Psoas muscle (tissue), 8 donors: ENCODE measurements around the gene GFRA1. TPM values are rescaled to one million over a fixed set of nuclear protein-coding genes. Genes with fewer than 3 reads are reported as not detected.

Source experiments
- ATAC-seq, 4 donors: fragments of 200-7000 bp; cut with Tn5 transposase; one replicate each; pipeline ENCODE4 v1.9.1; 2020; ENCODE audit warnings: moderate library complexity in 3 of 4, mild to moderate bottlenecking in 2 of 4
- DNase-seq, 2 donors: peaks; one replicate each; pipeline ENCODE4 v3.0.0-alpha.2; 2020
- H3K27ac ChIP-seq: fragments of 200-600 bp; one replicate; pipeline ENCODE4 v1.8.0; 2022
- H3K27me3 ChIP-seq, 3 donors: fragments of 200-600 bp in 1 of 3; one replicate each; pipeline versions ENCODE4 v1.6.1 to v1.8.0; 2013 to 2022; ENCODE audit warnings: low read length in 2 of 3, mild to moderate bottlenecking in 2 of 3, moderate library complexity in 1 of 3; ENCODE audit not compliant: insufficient read depth in 3 of 3
- H3K36me3 ChIP-seq, 2 donors: fragments of 200-600 bp in 1 of 2; one replicate each; pipeline versions ENCODE4 v1.6.1 to v1.8.0; 2013 to 2022; ENCODE audit warnings: low read depth in 1 of 2, mild to moderate bottlenecking in 1 of 2, moderate library complexity in 1 of 2; ENCODE audit not compliant: insufficient read depth in 1 of 2
- H3K4me1 ChIP-seq: fragments of 200-600 bp; one replicate; pipeline ENCODE4 v1.8.0; 2022
- H3K4me3 ChIP-seq: fragments of 200-600 bp; one replicate; pipeline ENCODE4 v1.8.0; 2022; ENCODE audit warnings: mild to moderate bottlenecking
- H3K9me3 ChIP-seq: fragments of 200-600 bp; one replicate; pipeline ENCODE4 v1.8.0; 2022
- WGBS, 3 donors: extraction: QIAGEN DNeasy Blood & Tissue Kit; methylation state at CpG; one replicate each; pipeline versions ENCODE4 v1.1.6 to v1.1.7; 2013; 5-methylcytosine and 5-hydroxymethylcytosine counted together
- intact Hi-C, 2 donors: fragments of 100-400 bp; cut with DNase I; formaldehyde crosslinking; loops; one replicate each; pipeline versions ENCODE4 v1.11.0 to v1.14.2; 2022
- polyA plus RNA-seq, 3 donors: library from polyadenylated mRNA; stranded (reverse); fragments of 200-250 nt; gene quantifications; one replicate each; pipeline ENCODE4 v1.2.3, GENCODE V29; 2013
- total RNA-seq, 4 donors: library from RNA; stranded (reverse); fragmentation: NEBNext Ultra II Directional in 2 of 4; extraction: Animal tissue kit (Norgen Biotek cat#: 25700) in 2 of 4; gene quantifications; one replicate each; pipeline versions ENCODE4 v1.2.1 to v1.2.4, GENCODE V29; 2021 to 2023
- TF ChIP-seq, protein P1 (sequence below): fragments of 200-600 bp; IDR thresholded peaks from one replicate; pipeline ENCODE4 v1.8.0; 2022; ENCODE audit warnings: antibody characterized with exemption
- donor health status: healthy with polysubstance abuse.
- donor health status: DM: no; HTN: no; CAD: no; lungs with moderate emphysema.
- donor health status: Bipolar disorder and iron deficiency.
- donor health status: healthy.
- donor health status: DM: yes; HTN: yes; CAD: no.
- donor health status: DM: no; HTN: no; CAD: no.
- donor health status: DM: no; HTN: no; CAD: no.
- donor health status: DM: yes; HTN: yes; CAD: no.

GFRA1 gene
- total and polyA plus RNA-seq, 7 donors = 4.6 to 12.1 (median 7.1) TPM

DNA sequence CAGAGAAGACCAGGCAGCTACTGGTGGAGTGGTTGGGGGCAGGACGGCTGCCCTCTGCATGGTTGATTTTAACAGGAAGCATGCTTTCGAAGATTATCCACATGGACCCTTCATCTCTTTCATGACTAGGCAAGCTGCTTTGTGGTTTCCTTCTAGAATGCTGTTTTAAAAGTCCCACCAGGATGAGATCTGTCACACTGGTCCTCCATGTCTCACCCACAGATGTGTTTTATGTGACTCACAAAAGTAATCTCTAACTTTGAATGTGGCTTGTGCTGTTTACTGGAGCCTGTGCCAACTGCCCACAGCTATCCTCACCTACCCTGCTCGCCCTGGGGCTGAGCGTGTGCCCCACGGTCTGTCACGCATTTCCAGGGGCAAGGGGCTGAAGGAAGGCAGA lies 188.8 kb downstream of the GFRA1 start:
- intact Hi-C loops = no loop called here
- no peak overlapping the region for H3K27ac ChIP-seq
- TF ChIP-seq, protein P1, sequence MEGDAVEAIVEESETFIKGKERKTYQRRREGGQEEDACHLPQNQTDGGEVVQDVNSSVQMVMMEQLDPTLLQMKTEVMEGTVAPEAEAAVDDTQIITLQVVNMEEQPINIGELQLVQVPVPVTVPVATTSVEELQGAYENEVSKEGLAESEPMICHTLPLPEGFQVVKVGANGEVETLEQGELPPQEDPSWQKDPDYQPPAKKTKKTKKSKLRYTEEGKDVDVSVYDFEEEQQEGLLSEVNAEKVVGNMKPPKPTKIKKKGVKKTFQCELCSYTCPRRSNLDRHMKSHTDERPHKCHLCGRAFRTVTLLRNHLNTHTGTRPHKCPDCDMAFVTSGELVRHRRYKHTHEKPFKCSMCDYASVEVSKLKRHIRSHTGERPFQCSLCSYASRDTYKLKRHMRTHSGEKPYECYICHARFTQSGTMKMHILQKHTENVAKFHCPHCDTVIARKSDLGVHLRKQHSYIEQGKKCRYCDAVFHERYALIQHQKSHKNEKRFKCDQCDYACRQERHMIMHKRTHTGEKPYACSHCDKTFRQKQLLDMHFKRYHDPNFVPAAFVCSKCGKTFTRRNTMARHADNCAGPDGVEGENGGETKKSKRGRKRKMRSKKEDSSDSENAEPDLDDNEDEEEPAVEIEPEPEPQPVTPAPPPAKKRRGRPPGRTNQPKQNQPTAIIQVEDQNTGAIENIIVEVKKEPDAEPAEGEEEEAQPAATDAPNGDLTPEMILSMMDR = no peak
- H3K4me1 ChIP-seq = no peaks in the 10 kb centered on the region
- H3K4me3 ChIP-seq = no peak overlapping the region
- DNase-seq = no peak
- no peaks in the 10 kb centered on the region for H3K36me3 ChIP-seq
- ATAC-seq = no peak
- no peaks in the 10 kb centered on the region for H3K9me3 ChIP-seq
- peaks cover 0 to 3% (median 0%) of the 10 kb centered on the region in 3 donors for H3K27me3 ChIP-seq
- 85 to 92% (median 87%) methylated on average over 6 of the region's 6 CpGs for WGBS, 3 donors

DNA sequence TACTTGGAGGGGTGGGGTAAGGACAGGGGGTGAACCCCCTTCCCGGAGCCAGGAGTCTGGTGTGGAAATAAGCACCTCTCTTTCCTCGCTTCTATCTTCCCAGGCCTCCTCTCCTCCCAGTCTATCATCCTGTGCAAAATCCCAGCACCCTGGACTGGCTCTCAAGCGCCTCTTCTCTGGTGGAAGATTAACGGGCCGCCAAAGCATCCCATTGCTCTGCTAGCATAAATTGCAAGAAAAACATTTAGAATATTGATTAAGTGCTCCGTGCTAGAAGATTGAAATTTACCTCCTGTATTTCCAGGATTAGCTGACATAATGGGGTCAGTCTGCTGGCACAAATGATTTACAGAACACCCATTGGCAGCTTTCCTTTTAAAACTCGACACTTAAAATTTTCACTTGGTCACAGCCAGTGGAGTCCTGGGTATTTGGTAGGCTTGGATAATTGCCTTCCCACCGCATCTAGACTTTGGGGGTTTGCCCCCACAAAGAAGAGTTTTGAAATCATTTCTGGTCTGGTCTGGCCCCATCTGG lies 189.7 kb downstream of the GFRA1 start:
- intact Hi-C loops = no loop called here
- ATAC-seq (no peak), DNase-seq (no peak)
- Histone ChIP-seq H3K27ac (no peak overlapping the region), H3K9me3 (no peaks in the 10 kb centered on the region), H3K4me3 (no peak overlapping the region), H3K27me3 (peaks cover 0 to 3% (median 0%) of the 10 kb centered on the region in 3 donors), H3K36me3 (no peaks in the 10 kb centered on the region), H3K4me1 (no peaks in the 10 kb centered on the region)
- 77 to 87% (median 78%) methylated on average over 8 of the region's 8 CpGs for WGBS, 3 donors
- TF ChIP-seq, protein P1 = no peak

DNA sequence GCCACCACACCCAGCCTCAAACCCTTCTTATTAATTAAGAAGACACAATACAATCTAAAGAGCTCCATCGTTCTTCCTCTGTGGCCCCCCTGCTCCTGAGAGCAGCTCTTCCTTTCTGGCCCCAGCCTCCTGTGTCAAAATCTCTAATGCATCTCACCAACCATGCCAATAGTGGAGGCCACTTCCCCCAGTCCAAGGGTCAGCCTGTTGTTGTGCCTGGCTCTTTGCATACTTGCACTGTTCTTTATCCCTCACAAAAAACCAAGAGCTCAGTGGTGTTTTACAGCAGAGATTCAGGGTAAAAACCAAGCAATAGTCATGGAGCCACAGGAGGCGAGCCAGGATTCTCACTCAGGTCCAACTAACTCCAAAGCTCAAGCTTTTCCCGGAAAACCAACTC lies 190.2 kb downstream of the GFRA1 start:
- ATAC-seq (no peak), DNase-seq (no peak)
- TF ChIP-seq, protein P1 = no peak
- H3K4me1 ChIP-seq = no peaks in the 10 kb centered on the region
- no peaks in the 10 kb centered on the region for H3K36me3 ChIP-seq
- intact Hi-C loops = no loop called here
- WGBS, 3 donors = 80 to 91% (median 91%) methylated on average over 3 of the region's 3 CpGs
- no peaks in the 10 kb centered on the region for H3K9me3 ChIP-seq
- H3K27ac ChIP-seq = no peak overlapping the region
- H3K27me3 ChIP-seq = peaks cover 0 to 3% (median 0%) of the 10 kb centered on the region in 3 donors
- no peak overlapping the region for H3K4me3 ChIP-seq

DNA sequence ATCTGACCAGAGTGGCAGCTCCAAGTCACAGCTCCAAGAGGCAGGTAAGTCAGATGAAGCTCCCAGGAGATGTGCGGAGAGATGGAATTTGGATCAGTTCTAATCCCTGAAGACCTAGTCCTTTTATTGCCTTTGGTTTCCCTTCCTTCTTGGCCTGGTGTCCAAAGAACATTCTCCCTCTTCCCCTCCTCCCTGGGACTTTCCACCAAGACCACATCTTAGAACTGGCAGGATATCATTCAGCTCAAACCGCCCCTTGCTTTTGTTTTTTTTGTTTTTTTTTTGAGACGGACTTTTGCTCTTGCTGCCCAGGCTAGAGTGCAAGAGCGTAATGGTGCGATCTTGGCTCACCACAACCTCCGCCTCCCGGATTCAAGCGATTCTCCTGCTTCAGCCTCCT lies 190.8 kb downstream of the GFRA1 start:
- intact Hi-C loops = no loop called here
- Histone ChIP-seq H3K27me3 (no peaks in the 10 kb centered on the region), H3K4me1 (no peaks in the 10 kb centered on the region), H3K4me3 (no peak overlapping the region), H3K9me3 (no peaks in the 10 kb centered on the region), H3K27ac (no peak overlapping the region), H3K36me3 (no peaks in the 10 kb centered on the region)
- no peak for DNase-seq
- 70 to 85% (median 80%) methylated on average over 8 of the region's 8 CpGs for WGBS, 3 donors
- TF ChIP-seq, protein P1 = no peak
- no peak for ATAC-seq

DNA sequence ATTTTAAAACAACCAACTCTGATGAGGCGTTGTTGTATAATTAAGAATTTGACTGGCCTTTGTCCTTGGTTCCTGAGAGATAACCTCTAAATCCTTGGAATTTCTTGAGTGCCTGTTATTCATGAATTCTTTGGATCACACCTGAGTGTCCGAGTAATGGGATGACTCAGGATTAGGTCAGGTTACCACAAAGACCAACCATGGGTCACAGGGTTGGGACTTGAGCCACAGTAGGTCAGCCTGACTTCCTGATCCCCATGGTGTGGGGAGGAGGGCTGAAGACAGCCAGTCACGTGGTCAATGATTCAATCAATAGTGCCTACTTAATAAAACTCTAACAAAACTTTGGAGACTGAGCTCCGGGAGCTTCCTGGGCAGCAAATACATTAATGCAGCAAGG lies 192.5 kb downstream of the GFRA1 start:
- TF ChIP-seq, protein P1 = no peak
- no peak overlapping the region for H3K4me3 ChIP-seq
- ATAC-seq (no peak), DNase-seq (no peak)
- H3K36me3 ChIP-seq = no peaks in the 10 kb centered on the region
- WGBS, 3 donors = 72 to 77% (median 76%) methylated on average over 4 of the region's 4 CpGs
- H3K27ac ChIP-seq = no peak overlapping the region
- H3K9me3 ChIP-seq = no peaks in the 10 kb centered on the region
- intact Hi-C loops = no loop called here
- H3K27me3 ChIP-seq = no peaks in the 10 kb centered on the region
- no peaks in the 10 kb centered on the region for H3K4me1 ChIP-seq
